Measurements from ENCODE around the gene TSC22D2.

The TSC22D2 gene

DNA sequence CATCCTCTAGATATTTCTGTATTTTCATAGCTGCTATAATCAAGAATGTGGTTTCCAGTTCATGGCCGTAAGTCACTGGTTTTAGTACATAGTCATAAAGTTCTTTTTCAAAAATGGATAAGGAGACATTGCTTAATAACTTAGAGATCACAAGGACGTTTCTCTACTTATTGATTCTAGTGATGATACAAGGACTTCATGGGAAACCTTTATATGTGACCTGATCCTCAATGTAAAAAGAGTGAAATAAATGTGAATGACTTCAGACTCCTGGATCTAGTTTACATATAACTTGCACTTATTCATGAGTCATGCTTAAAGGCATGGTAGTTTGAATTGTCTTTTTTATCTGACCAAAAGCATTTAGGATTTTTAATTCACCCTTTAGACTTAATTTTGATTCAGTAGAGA lies 35.2 kb downstream of the TSC22D2 start:
- no peak for DNase-seq
- Histone ChIP-seq H3K4me3 (no peak overlapping the region), H3K36me3 (no peaks in the 10 kb centered on the region), H3K27ac (no peak overlapping the region), H3K9me3 (no peaks in the 10 kb centered on the region), H3K27me3 (no peaks in the 10 kb centered on the region), H3K4me1 (peaks cover 0 to 71% (median 14%) of the 10 kb centered on the region in 4 donors)
- intact Hi-C loops (cut with DNase I; ENCODE audit: low total_unique reads) = no loop called here
- TF ChIP-seq CTCF (IDR thresholded peaks at IDR 0.05) = no peak

GRCh38 chr3:150444371-150444770 lies 36.3 kb downstream of the TSC22D2 start:
- no peak overlapping the region for H3K4me3 ChIP-seq
- H3K4me1 ChIP-seq = peaks cover 0 to 69% (median 12%) of the 10 kb centered on the region in 4 donors
- TF ChIP-seq CTCF (IDR thresholded peaks at IDR 0.05) = no peak
- H3K27me3 ChIP-seq = no peaks in the 10 kb centered on the region
- DNase-seq = no peak
- H3K36me3 ChIP-seq = no peaks in the 10 kb centered on the region
- intact Hi-C loops (cut with DNase I; ENCODE audit: low total_unique reads) = no loop called here
- no peaks in the 10 kb centered on the region for H3K9me3 ChIP-seq
- H3K27ac ChIP-seq = no peak overlapping the region

DNA sequence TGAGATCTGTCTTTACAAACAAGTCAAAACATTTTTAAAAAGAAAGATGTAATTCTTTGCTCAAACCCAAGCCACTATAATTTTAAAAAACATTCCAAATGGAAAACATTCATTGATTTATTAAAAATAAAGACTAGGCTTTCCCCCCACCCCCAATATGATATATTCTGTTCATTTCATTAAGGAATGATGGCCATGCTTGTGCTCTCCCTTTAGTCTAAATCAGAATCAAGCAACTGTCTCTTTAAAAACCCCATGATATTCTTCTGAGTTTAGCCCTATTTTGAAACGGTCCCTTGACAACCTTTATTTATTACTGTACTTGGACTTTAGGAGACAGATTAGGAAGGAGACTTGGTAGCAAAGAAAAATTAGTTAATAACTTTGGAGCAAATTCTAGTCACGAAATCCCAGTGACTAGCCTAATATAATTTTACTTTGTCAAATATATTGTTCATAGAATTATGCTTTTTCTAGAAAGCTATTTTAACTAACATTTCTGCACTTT lies 38.4 kb downstream of the TSC22D2 start:
- H3K27me3 ChIP-seq = no peaks in the 10 kb centered on the region
- H3K27ac ChIP-seq = no peak overlapping the region
- H3K36me3 ChIP-seq = no peaks in the 10 kb centered on the region
- no peaks in the 10 kb centered on the region for H3K9me3 ChIP-seq
- intact Hi-C loops (cut with DNase I; ENCODE audit: low total_unique reads) = no loop called here
- peaks cover 0 to 73% (median 8%) of the 10 kb centered on the region in 4 donors for H3K4me1 ChIP-seq
- no peak for TF ChIP-seq CTCF (IDR thresholded peaks at IDR 0.05)
- H3K4me3 ChIP-seq = no peak overlapping the region
- no peak for DNase-seq

GRCh38 chr3:150447084-150447483 lies 39.0 kb downstream of the TSC22D2 start:
- TF ChIP-seq CTCF (IDR thresholded peaks at IDR 0.05) = no peak

DNA sequence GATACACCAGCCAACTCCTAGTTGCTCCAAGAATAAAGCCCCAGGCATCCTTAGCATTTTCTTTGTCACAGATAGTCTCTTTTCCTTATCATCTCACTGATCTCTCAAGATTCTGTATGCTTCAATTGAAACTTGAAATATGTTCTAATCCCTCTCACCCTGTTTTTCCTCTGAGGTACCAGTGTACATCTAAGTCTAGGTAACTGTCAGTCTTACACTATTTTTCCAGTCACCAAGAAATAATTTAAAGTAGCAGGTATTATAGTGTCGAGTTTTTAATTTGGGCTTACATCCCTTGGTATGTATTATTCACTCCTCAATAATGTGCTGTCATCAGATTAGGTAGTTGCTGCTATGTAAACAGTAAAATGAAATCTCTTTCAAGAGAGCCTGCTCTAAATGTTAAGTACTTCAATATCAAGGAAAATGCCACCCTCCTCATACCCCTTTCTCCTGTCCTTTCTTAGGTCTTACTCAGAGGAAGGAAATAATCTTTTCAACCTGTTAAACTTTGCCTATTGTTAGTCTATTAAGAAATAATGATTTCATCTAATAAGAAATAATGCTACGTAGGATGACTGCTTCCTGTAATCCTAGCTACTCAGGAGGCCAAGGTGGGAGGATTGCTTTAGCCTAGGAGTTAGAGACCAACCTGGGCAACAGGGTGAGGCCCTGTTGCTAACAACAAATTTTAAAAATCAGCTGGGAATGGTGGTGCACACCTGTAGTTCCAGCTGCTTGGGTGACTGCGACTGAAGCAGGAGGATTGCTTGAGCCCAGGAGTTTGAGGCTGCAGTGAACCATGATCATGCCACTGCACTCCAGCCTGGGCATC lies 39.8 kb downstream of the TSC22D2 start:
- no peak overlapping the region for H3K4me3 ChIP-seq
- H3K27me3 ChIP-seq = no peaks in the 10 kb centered on the region
- intact Hi-C loops (cut with DNase I; ENCODE audit: low total_unique reads) = no loop called here
- H3K4me1 ChIP-seq = peaks cover 0 to 66% (median 6%) of the 10 kb centered on the region in 4 donors
- no peak overlapping the region for H3K27ac ChIP-seq
- no peak for DNase-seq
- TF ChIP-seq CTCF (IDR thresholded peaks at IDR 0.05) = no peak
- no peaks in the 10 kb centered on the region for H3K36me3 ChIP-seq
- no peaks in the 10 kb centered on the region for H3K9me3 ChIP-seq

More at GRCh38 chr3:150447084-150447483, 39.0 kb downstream of the TSC22D2 start:
- H3K36me3 ChIP-seq = no peaks in the 10 kb centered on the region
- H3K9me3 ChIP-seq = no peaks in the 10 kb centered on the region
- no peak for DNase-seq
- H3K27ac ChIP-seq = no peak overlapping the region
- H3K4me1 ChIP-seq = peaks cover 0 to 73% (median 8%) of the 10 kb centered on the region in 4 donors
- no peak overlapping the region for H3K4me3 ChIP-seq
- intact Hi-C loops (cut with DNase I; ENCODE audit: low total_unique reads) = no loop called here
- no peaks in the 10 kb centered on the region for H3K27me3 ChIP-seq

Measured in tibial artery (tissue), 4 donors.